Mesodermal cell (in vitro differentiated cells): ENCODE results near the gene E2F3.
"Not testable (repeated sequence)": the region's sequence is repeated elsewhere in the genome, so short reads cannot be mapped to it uniquely, and the experiment has no call there.

Experiments
- H3K27ac ChIP-seq: 2 replicates; pipeline ENCODE4 v1.7.0; 2013; ENCODE audit warnings: mild to moderate bottlenecking, low read depth, low read length, moderate library complexity; ENCODE audit not compliant: severe bottlenecking
- H3K36me3 ChIP-seq: 2 replicates; pipeline ENCODE4 v1.7.1; 2013; ENCODE audit warnings: mild to moderate bottlenecking, low read length, moderate library complexity; ENCODE audit not compliant: control insufficient read depth, insufficient read depth
- H3K4me1 ChIP-seq: one replicate; pipeline ENCODE4 v1.7.1; 2013; ENCODE audit warnings: mild to moderate bottlenecking, low read length; ENCODE audit not compliant: insufficient read depth, control insufficient read depth, poor library complexity, severe bottlenecking
- H3K4me3 ChIP-seq: 2 replicates; pipeline ENCODE4 v1.7.0; 2013; ENCODE audit warnings: low read length, control low read depth, mild to moderate bottlenecking; ENCODE audit not compliant: insufficient read depth, poor library complexity, severe bottlenecking; ENCODE audit errors: extremely low read depth
- H3K9me3 ChIP-seq: 2 replicates; pipeline ENCODE4 v1.7.1; 2013; ENCODE audit warnings: mild to moderate bottlenecking, low read length, moderate library complexity; ENCODE audit not compliant: control insufficient read depth
- WGBS, 2 experiments: methylation state at CpG; one replicate each; pipeline ENCODE4 v1.1.5; 2013; ENCODE audit warnings: missing lambda C conversion rate in 2 of 2; ENCODE audit not compliant: insufficient coverage in 2 of 2; 5-methylcytosine and 5-hydroxymethylcytosine counted together

The E2F3 gene

DNA sequence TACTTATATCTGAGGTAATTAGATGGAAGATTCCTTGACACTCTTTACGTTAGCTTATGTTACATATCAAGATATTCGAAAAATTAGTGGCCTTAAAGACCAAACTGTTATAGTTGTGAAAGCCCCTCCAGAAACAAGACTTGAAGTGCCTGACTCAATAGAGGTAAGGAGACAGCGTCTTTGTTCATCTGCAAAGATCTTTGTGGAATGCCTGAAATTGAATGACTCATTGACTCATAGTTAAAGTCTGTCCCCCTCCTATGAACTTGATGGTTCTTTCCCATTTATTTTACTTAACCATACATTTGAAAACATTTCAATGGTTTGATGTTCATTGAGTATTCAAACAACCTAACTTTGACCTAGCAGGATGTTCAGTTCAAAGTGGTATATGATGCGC, 85.0 kb downstream of the E2F3 start:
- WGBS, 2 experiments, result 100% methylated on average over 1 of the region's 4 CpGs
- H3K27ac ChIP-seq, result no peak overlapping the region
- H3K9me3 ChIP-seq, result no peaks in the 10 kb centered on the region
- H3K36me3 ChIP-seq, result peaks cover 99% of the 10 kb centered on the region
- no peak overlapping the region for H3K4me3 ChIP-seq
- no peaks in the 10 kb centered on the region for H3K4me1 ChIP-seq

- peaks cover 98% of the 10 kb centered on the region for H3K36me3 ChIP-seq
- 93 to 100% methylated on average over 3 of the region's 6 CpGs for WGBS, 2 experiments
- H3K4me3 ChIP-seq, result no peak overlapping the region
- H3K4me1 ChIP-seq, result no peaks in the 10 kb centered on the region
- no peaks in the 10 kb centered on the region for H3K9me3 ChIP-seq
- H3K27ac ChIP-seq, result no peak overlapping the region
Measured at GRCh38 chr6:20487669-20488375, 86.1 kb downstream of the E2F3 start.

DNA sequence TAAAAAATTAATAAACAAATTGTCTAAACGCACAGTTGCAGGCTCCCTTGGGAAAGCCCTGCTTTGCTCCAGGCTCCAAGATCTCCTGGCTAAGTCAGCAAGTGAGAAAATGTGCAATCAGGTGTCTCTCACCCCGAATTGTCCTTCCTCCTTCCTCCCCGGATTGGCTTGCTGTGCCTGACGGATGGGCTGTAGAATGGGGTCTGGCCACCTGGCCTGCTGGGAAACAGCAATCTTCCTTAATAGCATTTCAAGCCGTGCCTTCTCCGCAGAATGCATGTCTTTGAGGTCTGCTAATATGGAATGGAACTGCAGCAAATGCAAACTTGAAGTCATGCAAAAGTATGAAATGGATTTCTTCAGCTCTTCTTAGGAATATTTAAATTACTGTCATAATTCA, 88.9 kb downstream of the E2F3 start:
- Histone ChIP-seq H3K27ac (no peak overlapping the region), H3K4me3 (no peak overlapping the region), H3K36me3 (peaks cover 87% of the 10 kb centered on the region), H3K9me3 (no peaks in the 10 kb centered on the region), H3K4me1 (no peaks in the 10 kb centered on the region)
- 93% methylated on average over 2 of the region's 6 CpGs for WGBS, 2 experiments

GRCh38 chr6:20492099-20492498, 90.4 kb downstream of the E2F3 start:
- Histone ChIP-seq H3K9me3 (no peaks in the 10 kb centered on the region), H3K27ac (no peak overlapping the region), H3K4me1 (no peaks in the 10 kb centered on the region), H3K4me3 (no peak overlapping the region), H3K36me3 (peaks cover 71% of the 10 kb centered on the region)
- WGBS, 2 experiments, result no CpG with 5 or more reads among the region's 2 CpGs

DNA sequence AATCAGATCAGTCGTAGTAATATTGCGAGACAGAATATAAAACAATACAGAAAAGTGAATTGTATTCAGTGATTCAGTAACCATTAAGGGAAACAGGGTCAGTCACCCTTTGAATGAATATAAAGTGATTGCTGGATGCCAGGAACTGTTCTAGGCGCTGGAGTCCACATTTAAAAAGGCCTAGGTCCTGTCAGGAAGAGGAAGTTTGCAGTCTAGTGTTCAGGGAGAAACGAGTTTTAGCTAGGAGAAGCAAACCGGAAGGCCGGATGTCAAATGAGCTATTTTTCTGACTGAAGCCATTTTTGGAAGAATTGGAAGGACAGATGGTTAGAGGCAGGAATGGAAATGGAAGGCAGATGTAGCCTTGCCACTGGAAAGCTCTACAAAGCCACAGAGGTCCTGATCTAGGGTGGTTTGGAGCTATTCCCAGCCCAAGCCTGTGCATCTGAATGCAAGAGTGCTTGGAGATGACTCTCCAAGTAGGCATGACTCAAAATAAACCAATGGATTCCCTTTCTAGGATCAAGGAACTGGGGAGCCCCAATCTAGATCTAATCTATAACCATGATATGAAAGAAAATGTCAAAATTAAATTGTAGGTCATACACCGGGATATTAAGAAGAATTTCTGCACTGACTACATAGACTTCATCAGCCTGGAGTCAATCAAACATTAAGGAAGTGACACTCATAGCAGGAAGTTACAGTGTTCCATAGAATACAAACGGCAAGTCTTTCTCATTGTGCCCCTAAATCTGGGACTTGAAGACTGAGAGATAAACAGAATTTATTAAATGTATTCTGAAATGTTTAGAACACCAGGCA, 95.7 kb downstream of the E2F3 start:
- 96 to 97% methylated on average over 6 to 8 of the region's 8 CpGs for WGBS, 2 experiments
- peaks cover 19% of the 10 kb centered on the region for H3K36me3 ChIP-seq

GRCh38 chr6:20498041-20498385, 96.3 kb downstream of the E2F3 start:
- 89% methylated on average over 2 of the region's 2 CpGs; no CpG with 5 or more reads in 1 of the 2 experiments for WGBS, 2 experiments
- no peaks in the 10 kb centered on the region for H3K4me1 ChIP-seq
- H3K4me3 ChIP-seq, result no peak overlapping the region
- H3K36me3 ChIP-seq, result peaks cover 16% of the 10 kb centered on the region
- H3K27ac ChIP-seq, result no peak overlapping the region
- no peaks in the 10 kb centered on the region for H3K9me3 ChIP-seq

More for the DNA sequence above, 95.7 kb downstream of the E2F3 start:
- no peaks in the 10 kb centered on the region for H3K9me3 ChIP-seq
- no peak overlapping the region for H3K27ac ChIP-seq
- no peak overlapping the region for H3K4me3 ChIP-seq
- H3K4me1 ChIP-seq, result no peaks in the 10 kb centered on the region

DNA sequence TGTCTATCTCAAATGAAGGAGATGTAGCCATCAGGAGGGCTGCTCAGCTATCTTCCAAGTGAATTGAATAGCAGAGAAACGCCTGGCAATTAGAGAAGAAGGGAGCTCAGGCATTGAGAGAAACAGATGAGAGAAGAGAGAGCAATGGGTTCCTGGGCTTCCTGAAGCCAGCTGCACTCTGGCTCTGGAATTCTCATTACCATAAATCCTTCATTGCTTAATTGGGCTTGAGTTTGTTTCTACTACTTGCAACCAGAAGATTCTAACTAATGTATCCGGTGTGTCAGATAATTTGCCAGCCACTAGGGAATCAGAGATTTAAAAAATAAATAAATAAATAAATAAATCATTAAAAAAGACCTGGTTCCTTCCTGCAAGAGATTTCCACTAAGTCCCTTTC, 107.5 kb downstream of the E2F3 start:
- Histone ChIP-seq H3K4me3 (no peak overlapping the region), H3K4me1 (no peaks in the 10 kb centered on the region), H3K9me3 (no peaks in the 10 kb centered on the region), H3K27ac (no peak overlapping the region), H3K36me3 (no peaks in the 10 kb centered on the region)
- WGBS, 2 experiments, result 43 to 57% methylated on average over 1 of the region's 2 CpGs

DNA sequence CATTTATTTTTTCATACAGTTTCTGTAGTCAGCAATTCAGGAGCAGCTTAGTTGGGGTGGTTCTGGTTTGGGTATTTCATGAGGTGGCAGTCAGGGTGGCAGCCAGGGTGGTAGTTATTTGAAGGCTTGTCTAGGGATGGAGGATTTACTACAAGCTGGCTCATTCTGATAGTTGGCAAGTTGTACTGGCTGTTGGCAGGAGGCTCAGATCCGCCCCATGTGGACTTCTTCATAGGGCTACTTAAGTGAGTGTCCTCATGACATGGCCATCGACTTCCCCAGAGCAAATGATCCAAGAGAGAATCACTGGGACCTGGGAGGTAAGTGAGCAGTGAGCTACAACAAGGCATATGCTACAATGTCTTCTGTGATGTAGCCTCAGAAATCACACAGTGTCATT, 110.2 kb downstream of the E2F3 start:
- Histone ChIP-seq H3K4me3 (no peak overlapping the region), H3K9me3 (no peaks in the 10 kb centered on the region), H3K36me3 (no peaks in the 10 kb centered on the region), H3K4me1 (no peaks in the 10 kb centered on the region), H3K27ac (no peak overlapping the region)
- WGBS, 2 experiments, result 100% methylated on average over 2 of the region's 2 CpGs

- not testable (repeated sequence) for H3K27ac ChIP-seq, H3K36me3 ChIP-seq, H3K9me3 ChIP-seq, H3K4me3 ChIP-seq, H3K4me1 ChIP-seq
- 80% methylated on average over 1 to 2 of the region's 3 CpGs for WGBS, 2 experiments
Measured at GRCh38 chr6:20525208-20525607, 123.5 kb downstream of the E2F3 start.

- H3K9me3 ChIP-seq, H3K4me1 ChIP-seq, H3K27ac ChIP-seq, H3K4me3 ChIP-seq, H3K36me3 ChIP-seq: not testable (repeated sequence)
- WGBS, 2 experiments, result 10 to 27% methylated on average over 2 of the region's 5 CpGs
Measured at GRCh38 chr6:20529086-20529448, 127.4 kb downstream of the E2F3 start.

- Histone ChIP-seq H3K4me1 (no peaks in the 10 kb centered on the region), H3K9me3 (no peaks in the 10 kb centered on the region), H3K27ac (no peak overlapping the region), H3K36me3 (no peaks in the 10 kb centered on the region), H3K4me3 (no peak overlapping the region)
- 75 to 100% methylated on average over 1 of the region's 1 CpG for WGBS, 2 experiments
Measured at GRCh38 chr6:20532881-20533280, 131.2 kb downstream of the E2F3 start.
